DOHH2 (cell line): ENCODE data around the gene KLHL36.

Source experiments
- H3F3A ChIP-seq: fragments of 200-600 bp; sonication (generic), shearing (Covaris generic); 2 replicates; pipeline ENCODE4 v1.6.0; 2016; ENCODE audit warnings: antibody characterized with exemption, mild to moderate bottlenecking; ENCODE audit not compliant: control insufficient read depth, insufficient read depth
- H3K27ac ChIP-seq: fragments of 200-600 bp; sonication (generic); 2 replicates; pipeline ENCODE4 v1.5.1; 2014; ENCODE audit warnings: low read depth, mild to moderate bottlenecking, low read length, moderate library complexity
- H3K27me3 ChIP-seq: fragments of 200-600 bp; sonication (generic); 2 replicates; pipeline ENCODE4 v1.6.1; 2014; ENCODE audit warnings: mild to moderate bottlenecking, low read length, mixed read lengths; ENCODE audit not compliant: control insufficient read depth
- H3K36me3 ChIP-seq: fragments of 200-600 bp; sonication (generic); 2 replicates; pipeline ENCODE4 v1.6.1; 2014; ENCODE audit warnings: mild to moderate bottlenecking, low read length, moderate library complexity, mixed read lengths; ENCODE audit not compliant: control insufficient read depth
- H3K4me1 ChIP-seq: fragments of 200-600 bp; sonication (generic); 2 replicates; pipeline ENCODE4 v1.6.1; 2014; ENCODE audit warnings: mild to moderate bottlenecking, low read length, mixed read lengths; ENCODE audit not compliant: control insufficient read depth
- H3K4me2 ChIP-seq: fragments of 200-600 bp; sonication (generic); 2 replicates; pipeline ENCODE4 v1.6.0; 2014; ENCODE audit warnings: mild to moderate bottlenecking, low read length, moderate library complexity
- H3K4me3 ChIP-seq: fragments of 200-600 bp; sonication (generic); 2 replicates; pipeline ENCODE4 v1.5.1; 2014; ENCODE audit warnings: mild to moderate bottlenecking, low read length, mixed read lengths
- H3K79me2 ChIP-seq: fragments of 200-600 bp; sonication (generic); 2 replicates; pipeline ENCODE4 v1.6.1; 2014; ENCODE audit warnings: mild to moderate bottlenecking, low read length, mixed read lengths; ENCODE audit not compliant: control insufficient read depth
- H3K9me2 ChIP-seq: fragments of 200-600 bp; sonication (generic); replicated peaks from 2 replicates; pipeline ENCODE4 v1.6.1; 2014; ENCODE audit warnings: mild to moderate bottlenecking, low read length, mixed read lengths; ENCODE audit not compliant: control insufficient read depth
- H3K9me3 ChIP-seq: fragments of 200-600 bp; sonication (generic); 2 replicates; pipeline ENCODE4 v1.6.1; 2014; ENCODE audit warnings: antibody characterized with exemption, low read length, mixed read lengths; ENCODE audit not compliant: control insufficient read depth, insufficient read depth
- H4K20me1 ChIP-seq: fragments of 200-600 bp; sonication (generic); 2 replicates; pipeline ENCODE4 v1.6.0; 2014; ENCODE audit warnings: low read depth, mild to moderate bottlenecking, antibody characterized with exemption, low read length, moderate library complexity; ENCODE audit not compliant: control insufficient read depth, insufficient read depth
- EZH2phosphoT487 ChIP-seq: fragments of 200-600 bp; sonication (generic); IDR thresholded peaks from 2 replicates; pipeline ENCODE4 v1.6.1; 2017; ENCODE audit warnings: borderline replicate concordance, mild to moderate bottlenecking, antibody characterized with exemption, low read length, moderate library complexity, mixed read lengths
- TF ChIP-seq, protein P1 (sequence below): fragments of 200-600 bp; sonication (generic); IDR thresholded peaks from one replicate; pipeline ENCODE4 v1.5.1; 2014; ENCODE audit warnings: antibody characterized with exemption, mild to moderate bottlenecking, low read depth, low read length; ENCODE audit not compliant: poor library complexity, severe bottlenecking

The KLHL36 gene

DNA sequence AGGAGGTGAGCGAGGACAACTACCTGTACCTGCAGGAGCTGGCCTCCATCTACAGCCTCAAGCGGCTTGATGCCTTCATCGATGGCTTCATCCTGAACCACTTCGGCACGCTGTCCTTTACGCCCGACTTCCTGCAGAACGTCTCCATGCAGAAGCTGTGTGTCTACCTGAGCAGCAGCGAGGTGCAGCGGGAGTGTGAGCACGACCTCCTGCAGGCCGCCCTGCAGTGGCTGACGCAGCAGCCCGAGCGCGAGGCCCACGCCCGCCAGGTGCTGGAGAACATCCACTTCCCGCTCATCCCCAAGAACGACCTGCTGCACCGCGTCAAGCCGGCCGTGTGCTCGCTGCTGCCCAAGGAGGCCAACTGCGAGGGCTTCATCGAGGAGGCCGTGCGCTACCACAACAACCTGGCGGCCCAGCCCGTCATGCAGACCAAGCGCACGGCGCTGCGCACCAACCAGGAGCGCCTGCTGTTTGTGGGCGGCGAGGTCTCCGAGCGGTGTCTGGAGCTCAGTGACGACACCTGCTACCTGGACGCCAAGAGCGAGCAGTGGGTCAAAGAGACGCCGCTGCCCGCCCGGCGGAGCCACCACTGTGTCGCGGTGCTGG is 9.0 kb downstream of the KLHL36 start:
- Histone ChIP-seq H3K9me3 (no peaks in the 10 kb centered on the region), H3K4me2 (no peak overlapping the region), H4K20me1 (no peaks in the 10 kb centered on the region; the same call in 1 of the 2 replicates), H3K4me3 (no peak overlapping the region), H3K4me1 (peaks cover 29% of the 10 kb centered on the region), H3F3A (no peaks in the 10 kb centered on the region; the same call in 1 of the 2 replicates), H3K36me3 (peaks cover 51% of the 10 kb centered on the region), H3K9me2 (no peaks in the 10 kb centered on the region), H3K27ac (peak overlapping the region; percentile 47; the same call in 1 of the 2 replicates), H3K27me3 (no peaks in the 10 kb centered on the region), H3K79me2 (peaks cover 6% of the 10 kb centered on the region)
- TF ChIP-seq, protein P1, sequence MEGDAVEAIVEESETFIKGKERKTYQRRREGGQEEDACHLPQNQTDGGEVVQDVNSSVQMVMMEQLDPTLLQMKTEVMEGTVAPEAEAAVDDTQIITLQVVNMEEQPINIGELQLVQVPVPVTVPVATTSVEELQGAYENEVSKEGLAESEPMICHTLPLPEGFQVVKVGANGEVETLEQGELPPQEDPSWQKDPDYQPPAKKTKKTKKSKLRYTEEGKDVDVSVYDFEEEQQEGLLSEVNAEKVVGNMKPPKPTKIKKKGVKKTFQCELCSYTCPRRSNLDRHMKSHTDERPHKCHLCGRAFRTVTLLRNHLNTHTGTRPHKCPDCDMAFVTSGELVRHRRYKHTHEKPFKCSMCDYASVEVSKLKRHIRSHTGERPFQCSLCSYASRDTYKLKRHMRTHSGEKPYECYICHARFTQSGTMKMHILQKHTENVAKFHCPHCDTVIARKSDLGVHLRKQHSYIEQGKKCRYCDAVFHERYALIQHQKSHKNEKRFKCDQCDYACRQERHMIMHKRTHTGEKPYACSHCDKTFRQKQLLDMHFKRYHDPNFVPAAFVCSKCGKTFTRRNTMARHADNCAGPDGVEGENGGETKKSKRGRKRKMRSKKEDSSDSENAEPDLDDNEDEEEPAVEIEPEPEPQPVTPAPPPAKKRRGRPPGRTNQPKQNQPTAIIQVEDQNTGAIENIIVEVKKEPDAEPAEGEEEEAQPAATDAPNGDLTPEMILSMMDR, result no peak
- no peak for TF ChIP-seq EZH2phosphoT487

DNA sequence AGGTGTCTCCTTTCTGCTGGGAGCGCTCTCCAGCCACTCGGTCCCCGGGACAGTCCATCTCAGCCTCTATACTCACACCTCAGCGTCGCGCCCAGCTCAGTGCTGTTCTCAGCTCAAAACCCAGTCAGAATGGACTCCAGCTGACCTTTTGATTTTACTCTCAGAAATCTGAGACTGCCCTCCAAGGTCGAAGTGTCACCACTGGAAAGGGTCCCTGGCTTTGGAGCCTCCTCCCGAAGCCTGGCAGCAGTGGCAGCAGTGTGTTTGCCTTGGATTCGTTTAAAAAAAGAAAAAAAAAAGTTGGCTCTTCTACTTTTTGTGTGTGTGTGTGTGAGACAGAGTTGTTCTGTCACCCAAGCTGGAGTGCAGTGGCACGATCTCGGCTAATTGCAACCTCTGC is 10.4 kb downstream of the KLHL36 start:
- peaks cover 6% of the 10 kb centered on the region for H3K79me2 ChIP-seq
- peaks cover 52% of the 10 kb centered on the region for H3K36me3 ChIP-seq
- no peak overlapping the region for H3K27ac ChIP-seq
- no peak overlapping the region for H3K4me2 ChIP-seq
- H3K27me3 ChIP-seq, result no peaks in the 10 kb centered on the region
- no peaks in the 10 kb centered on the region for H3K9me3 ChIP-seq
- H3F3A ChIP-seq, result peaks cover 3% of the 10 kb centered on the region
- H3K9me2 ChIP-seq, result no peaks in the 10 kb centered on the region
- H4K20me1 ChIP-seq, result no peaks in the 10 kb centered on the region; the same call in 1 of the 2 replicates
- H3K4me1 ChIP-seq, result peaks cover 43% of the 10 kb centered on the region
- H3K4me3 ChIP-seq, result no peak overlapping the region
- TF ChIP-seq EZH2phosphoT487, result no peak
- TF ChIP-seq, protein P1, result no peak

DNA sequence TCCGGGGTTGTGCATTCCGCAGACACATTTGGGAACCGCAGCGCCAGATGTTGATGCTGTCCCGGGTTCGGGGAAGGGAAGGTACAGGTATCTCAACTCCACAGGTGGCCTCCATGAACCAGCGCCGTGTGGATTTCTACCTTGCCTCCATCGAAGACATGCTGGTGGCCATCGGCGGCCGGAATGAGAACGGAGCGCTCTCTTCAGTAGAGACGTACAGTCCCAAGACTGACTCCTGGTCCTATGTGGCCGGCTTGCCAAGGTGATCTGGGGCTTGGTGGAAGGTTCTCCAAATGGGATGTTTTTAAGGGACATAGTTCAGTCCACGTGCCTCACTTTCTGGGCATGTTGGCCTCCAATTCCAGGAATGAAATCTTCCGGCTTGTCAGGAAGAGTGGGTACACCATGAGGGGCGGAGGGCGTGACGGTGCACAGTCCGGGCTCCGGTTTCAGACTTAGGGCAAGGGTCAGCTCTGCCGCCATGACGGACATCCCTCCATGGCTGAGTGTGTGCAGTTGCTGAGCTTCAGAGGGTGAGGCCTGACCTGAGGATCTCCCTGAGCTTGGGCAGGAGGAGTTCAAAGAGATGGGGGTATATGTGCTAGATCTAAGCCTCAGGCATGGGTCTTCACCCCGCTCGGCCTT is 11.5 kb downstream of the KLHL36 start:
- Histone ChIP-seq H3K4me3 (no peak overlapping the region), H3K27ac (no peak overlapping the region), H3K79me2 (peaks cover 6% of the 10 kb centered on the region), H3K4me1 (peaks cover 54% of the 10 kb centered on the region), H3K27me3 (no peaks in the 10 kb centered on the region), H3F3A (peaks cover 3% of the 10 kb centered on the region), H3K9me3 (no peaks in the 10 kb centered on the region), H3K9me2 (no peaks in the 10 kb centered on the region), H4K20me1 (no peaks in the 10 kb centered on the region; the same call in 1 of the 2 replicates), H3K4me2 (no peak overlapping the region), H3K36me3 (peaks cover 58% of the 10 kb centered on the region)
- TF ChIP-seq, protein P1, result no peak
- TF ChIP-seq EZH2phosphoT487, result no peak
